Parathyroid adenoma (tissue), 2 donors: ENCODE results near the gene PCNT.
"Not testable (repeated sequence)": the region's sequence is repeated elsewhere in the genome, so short reads cannot be mapped to it uniquely, and the experiment has no call there.

Experiments used
- H2AFZ ChIP-seq: fragments of 300-600 bp; sonication (generic); one replicate; pipeline ENCODE4 v1.7.0; 2017; ENCODE audit warnings: antibody characterized with exemption, mild to moderate bottlenecking
- H3K27ac ChIP-seq: fragments of 300-600 bp; sonication (generic); one replicate; pipeline ENCODE4 v1.7.0; 2017
- H3K27me3 ChIP-seq: fragments of 300-600 bp; sonication (generic); one replicate; pipeline ENCODE4 v1.7.0; 2017; ENCODE audit warnings: low read length; ENCODE audit not compliant: control insufficient read depth, insufficient read depth
- H3K36me3 ChIP-seq: fragments of 300-600 bp; sonication (generic); one replicate; pipeline ENCODE4 v1.7.0; 2017; ENCODE audit warnings: low read length; ENCODE audit not compliant: control insufficient read depth, insufficient read depth
- H3K4me1 ChIP-seq: fragments of 300-600 bp; sonication (generic); one replicate; pipeline ENCODE4 v1.7.0; 2017; ENCODE audit warnings: control low read depth
- H3K4me2 ChIP-seq: fragments of 300-600 bp; sonication (generic); one replicate; pipeline ENCODE4 v1.7.0; 2017; ENCODE audit warnings: low read length
- H3K4me3 ChIP-seq: fragments of 300-600 bp; sonication (generic); one replicate; pipeline ENCODE4 v1.7.0; 2017; ENCODE audit warnings: low read depth, low read length
- H3K79me2 ChIP-seq: fragments of 300-600 bp; sonication (generic); one replicate; pipeline ENCODE4 v1.7.0; 2017; ENCODE audit warnings: control low read depth
- H3K9ac ChIP-seq: fragments of 300-600 bp; sonication (generic); one replicate; pipeline ENCODE4 v1.7.0; 2017; ENCODE audit warnings: mild to moderate bottlenecking
- H3K9me3 ChIP-seq: fragments of 300-600 bp; sonication (generic); one replicate; pipeline ENCODE4 v1.7.0; 2017; ENCODE audit warnings: low read length; ENCODE audit not compliant: control insufficient read depth
- TF ChIP-seq, protein P1 (sequence below): fragments of 300-600 bp; sonication (generic); IDR thresholded peaks from one replicate; pipeline ENCODE4 v1.7.0; 2017; ENCODE audit warnings: antibody characterized with exemption, mild to moderate bottlenecking
- donor health status: primary hyperparathyroidism.

PCNT gene

DNA sequence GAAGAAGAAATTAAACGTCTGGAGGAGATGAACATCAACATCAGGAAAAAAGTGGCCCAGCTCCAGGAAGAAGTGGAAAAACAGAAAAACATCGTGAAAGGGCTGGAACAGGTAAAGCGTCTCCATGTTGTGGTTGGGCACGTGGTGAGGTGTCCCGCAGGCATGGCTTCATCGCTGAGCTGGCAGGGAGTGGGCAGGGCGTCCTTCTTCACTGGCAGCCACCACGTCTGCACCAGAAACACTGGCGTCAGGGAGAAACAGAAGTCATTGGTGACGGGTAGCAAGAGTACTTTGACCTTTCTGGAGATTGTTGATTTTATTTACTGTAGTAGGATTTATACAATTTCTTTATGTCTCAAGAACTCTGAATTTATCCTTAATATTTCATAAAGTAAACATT lies 75.7 kb downstream of the PCNT start:
- TF ChIP-seq, protein P1, sequence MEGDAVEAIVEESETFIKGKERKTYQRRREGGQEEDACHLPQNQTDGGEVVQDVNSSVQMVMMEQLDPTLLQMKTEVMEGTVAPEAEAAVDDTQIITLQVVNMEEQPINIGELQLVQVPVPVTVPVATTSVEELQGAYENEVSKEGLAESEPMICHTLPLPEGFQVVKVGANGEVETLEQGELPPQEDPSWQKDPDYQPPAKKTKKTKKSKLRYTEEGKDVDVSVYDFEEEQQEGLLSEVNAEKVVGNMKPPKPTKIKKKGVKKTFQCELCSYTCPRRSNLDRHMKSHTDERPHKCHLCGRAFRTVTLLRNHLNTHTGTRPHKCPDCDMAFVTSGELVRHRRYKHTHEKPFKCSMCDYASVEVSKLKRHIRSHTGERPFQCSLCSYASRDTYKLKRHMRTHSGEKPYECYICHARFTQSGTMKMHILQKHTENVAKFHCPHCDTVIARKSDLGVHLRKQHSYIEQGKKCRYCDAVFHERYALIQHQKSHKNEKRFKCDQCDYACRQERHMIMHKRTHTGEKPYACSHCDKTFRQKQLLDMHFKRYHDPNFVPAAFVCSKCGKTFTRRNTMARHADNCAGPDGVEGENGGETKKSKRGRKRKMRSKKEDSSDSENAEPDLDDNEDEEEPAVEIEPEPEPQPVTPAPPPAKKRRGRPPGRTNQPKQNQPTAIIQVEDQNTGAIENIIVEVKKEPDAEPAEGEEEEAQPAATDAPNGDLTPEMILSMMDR = no peak
- no peak overlapping the region for H2AFZ ChIP-seq
- no peak overlapping the region for H3K4me3 ChIP-seq
- H3K4me2 ChIP-seq = no peak overlapping the region
- no peaks in the 10 kb centered on the region for H3K4me1 ChIP-seq
- no peaks in the 10 kb centered on the region for H3K27me3 ChIP-seq
- no peak overlapping the region for H3K27ac ChIP-seq
- no peaks in the 10 kb centered on the region for H3K9me3 ChIP-seq
- no peak overlapping the region for H3K9ac ChIP-seq
- no peaks in the 10 kb centered on the region for H3K79me2 ChIP-seq
- no peaks in the 10 kb centered on the region for H3K36me3 ChIP-seq

- Histone ChIP-seq H3K27me3 (no peaks in the 10 kb centered on the region), H3K9me3 (no peaks in the 10 kb centered on the region), H3K9ac (no peak overlapping the region), H2AFZ (no peak overlapping the region), H3K27ac (no peak overlapping the region), H3K4me3 (no peak overlapping the region), H3K36me3 (no peaks in the 10 kb centered on the region), H3K4me2 (no peak overlapping the region), H3K4me1 (no peaks in the 10 kb centered on the region), H3K79me2 (no peaks in the 10 kb centered on the region)
- TF ChIP-seq, protein P1 = no peak
Observed at GRCh38 chr21:46401186-46401910, 77.4 kb downstream of the PCNT start.

GRCh38 chr21:46402421-46402820 lies 78.5 kb downstream of the PCNT start:
- Histone ChIP-seq H3K4me1 (no peaks in the 10 kb centered on the region), H2AFZ (no peak overlapping the region), H3K27me3 (no peaks in the 10 kb centered on the region), H3K9me3 (no peaks in the 10 kb centered on the region), H3K4me3 (no peak overlapping the region), H3K4me2 (no peak overlapping the region), H3K27ac (no peak overlapping the region), H3K36me3 (no peaks in the 10 kb centered on the region), H3K79me2 (no peaks in the 10 kb centered on the region), H3K9ac (no peak overlapping the region)
- TF ChIP-seq, protein P1 = no peak

GRCh38 chr21:46403234-46403811 lies 79.4 kb downstream of the PCNT start:
- not testable (repeated sequence) for H3K79me2 ChIP-seq, H3K36me3 ChIP-seq, H3K27me3 ChIP-seq, H3K9me3 ChIP-seq, H2AFZ ChIP-seq, H3K4me2 ChIP-seq, H3K4me1 ChIP-seq, H3K27ac ChIP-seq, H3K4me3 ChIP-seq, H3K9ac ChIP-seq

- Histone ChIP-seq H3K36me3 (no peaks in the 10 kb centered on the region), H3K4me3 (no peak overlapping the region), H3K27ac (no peak overlapping the region), H3K79me2 (no peaks in the 10 kb centered on the region), H3K4me1 (no peaks in the 10 kb centered on the region), H3K9ac (no peak overlapping the region), H3K27me3 (no peaks in the 10 kb centered on the region), H2AFZ (no peak overlapping the region), H3K4me2 (no peak overlapping the region), H3K9me3 (no peaks in the 10 kb centered on the region)
- TF ChIP-seq, protein P1 = no peak
Observed at GRCh38 chr21:46404306-46404705, 80.3 kb downstream of the PCNT start.
